SK-N-SH (cell line): ENCODE measurements around the gene PLCH1. TPM values are rescaled to one million over a fixed set of nuclear protein-coding genes. Genes with fewer than 3 reads are reported as not detected.

Experiments
- CTCF ChIA-PET: fragments of 300-600, 350-600 bp; formaldehyde crosslinking; extraction: SDS; loops from one replicate; lab custom pipeline; 2021; lab: Yijun Ruan, JAX
- POLR2A ChIA-PET: fragments of 350-600 bp; sonication (Branson Sonifier 250); formaldehyde crosslinking; extraction: SDS; loops from one replicate; lab custom pipeline; 2020; ENCODE audit warnings: antibody characterized with exemption, inconsistent platforms; lab: Yijun Ruan, JAX
- DNase-seq: peaks from one replicate; pipeline ENCODE4 v3.0.0; 2012
- H2AFZ ChIP-seq: fragments of 200-600 bp; sonication (generic); 2 replicates; pipeline ENCODE4 v1.8.1; 2016; ENCODE audit warnings: antibody characterized with exemption, mild to moderate bottlenecking, low read depth
- H3F3A ChIP-seq: fragments of 200-600 bp; sonication (generic); replicated peaks from 2 replicates; pipeline ENCODE3; 2016; ENCODE audit warnings: antibody characterized with exemption, mild to moderate bottlenecking; ENCODE audit not compliant: insufficient read depth
- H3K27ac ChIP-seq, 2 experiments: fragments of 200-500 bp in 1 of 2; fragments of 200-600 bp in 1 of 2; sonication (Bioruptor generic) in 1 of 2; sonication (generic), shearing (Covaris generic) in 1 of 2; 2 replicates each; pipeline versions ENCODE4 v1.5.1 to v1.6.1; 2014 to 2016; ENCODE audit warnings: low read depth in 2 of 2, inconsistent platforms in 1 of 2, low read length in 1 of 2, mild to moderate bottlenecking in 1 of 2, mixed read lengths in 1 of 2
- H3K27me3 ChIP-seq: fragments of 200-600 bp; sonication (generic), shearing (Covaris generic); 2 replicates; pipeline ENCODE4 v1.6.1; 2016; ENCODE audit warnings: mixed run types; ENCODE audit not compliant: insufficient read depth
- H3K36me3 ChIP-seq, 2 experiments: fragments of 200-500 bp in 1 of 2; fragments of 200-600 bp in 1 of 2; sonication (Bioruptor generic) in 1 of 2; sonication (generic) in 1 of 2; replicated peaks in 1 of 2; 2 replicates each; pipeline versions ENCODE3 to v1.5.1; 2014 to 2016; ENCODE audit warnings: low read length in 1 of 2, mild to moderate bottlenecking in 1 of 2; ENCODE audit not compliant: insufficient read depth in 2 of 2, control insufficient read depth in 1 of 2
- H3K4me1 ChIP-seq, 2 experiments: fragments of 200-500 bp in 1 of 2; fragments of 200-600 bp in 1 of 2; sonication (Bioruptor generic) in 1 of 2; sonication (generic), shearing (Covaris generic) in 1 of 2; 2 replicates each; pipeline versions ENCODE4 v1.5.1 to v1.6.1; 2014 to 2016; ENCODE audit warnings: low read depth in 1 of 2, low read length in 1 of 2, mixed run types in 1 of 2; ENCODE audit not compliant: insufficient read depth in 2 of 2, control insufficient read depth in 1 of 2
- H3K4me2 ChIP-seq: fragments of 200-600 bp; sonication (generic), shearing (Covaris generic); 2 replicates; pipeline ENCODE4 v1.6.1; 2017; ENCODE audit warnings: mixed run types
- H3K4me3 ChIP-seq, 2 experiments: fragments of 200-500 bp in 1 of 2; fragments of 200-600 bp in 1 of 2; sonication (Bioruptor generic) in 1 of 2; sonication (generic), shearing (Covaris generic) in 1 of 2; 2 replicates each; pipeline versions ENCODE4 v1.5.1 to v1.8.1; 2014 to 2016; ENCODE audit warnings: low read depth in 2 of 2, inconsistent platforms in 1 of 2, low read length in 1 of 2, mild to moderate bottlenecking in 1 of 2, mixed read lengths in 1 of 2, moderate library complexity in 1 of 2
- H3K79me2 ChIP-seq: fragments of 200-600 bp; sonication (generic); 2 replicates; pipeline ENCODE4 v1.8.1; 2017; ENCODE audit warnings: mild to moderate bottlenecking; ENCODE audit not compliant: insufficient read depth
- H3K9ac ChIP-seq: fragments of 200-600 bp; sonication (generic); 2 replicates; pipeline ENCODE4 v1.6.1; 2017; ENCODE audit warnings: mixed run types
- H3K9me2 ChIP-seq: fragments of 200-600 bp; sonication (generic); 2 replicates; pipeline ENCODE4 v1.6.1; 2017; ENCODE audit warnings: mixed run types
- H3K9me3 ChIP-seq: fragments of 200-600 bp; sonication (generic); 2 replicates; pipeline ENCODE4 v1.6.1; 2017; ENCODE audit warnings: mixed run types, mild to moderate bottlenecking, moderate library complexity
- H4K20me1 ChIP-seq: fragments of 200-600 bp; sonication (generic); 2 replicates; pipeline ENCODE4 v1.6.1; 2017; ENCODE audit warnings: mild to moderate bottlenecking, mixed run types; ENCODE audit not compliant: insufficient read depth
- CHD2 ChIP-seq: fragments of 150-350 bp; IDR thresholded peaks from 2 replicates; pipeline ENCODE4 v1.6.1; 2018; ENCODE audit warnings: low read length; ENCODE audit not compliant: partially characterized antibody
- EP300 ChIP-seq, 2 experiments: IDR thresholded peaks; 2 replicates each; pipeline versions ENCODE4 v1.4.0 to v1.6.1; 2012; ENCODE audit warnings: borderline replicate concordance in 1 of 2, low read depth in 1 of 2, low read length in 1 of 2
- FOXJ3 ChIP-seq: sonication (generic); formaldehyde crosslinking; IDR thresholded peaks from 2 replicates; pipeline ENCODE4 v1.5.1; 2020; ENCODE audit warnings: mild to moderate bottlenecking, missing genetic modification reagents
- GABPA ChIP-seq: IDR thresholded peaks from 2 replicates; pipeline ENCODE4 v1.4.0; 2012; ENCODE audit warnings: low read depth, mild to moderate bottlenecking
- GATA2 ChIP-seq: sonication (generic); formaldehyde crosslinking; IDR thresholded peaks from 2 replicates; pipeline ENCODE4 v1.5.0; 2020; ENCODE audit warnings: mild to moderate bottlenecking, missing genetic modification reagents
- IRF3 ChIP-seq: fragments of 150-350 bp; IDR thresholded peaks from 2 replicates; pipeline ENCODE4 v1.6.1; 2016; ENCODE audit warnings: mild to moderate bottlenecking, low read depth, low read length
- JUND ChIP-seq: IDR thresholded peaks from 2 replicates; pipeline ENCODE4 v1.4.0; 2012
- MAX ChIP-seq: IDR thresholded peaks from 2 replicates; pipeline ENCODE4 v1.4.0; 2012; ENCODE audit warnings: low read depth
- MEF2A ChIP-seq: IDR thresholded peaks from 2 replicates; pipeline ENCODE4 v1.4.0; 2012; ENCODE audit warnings: low read depth, borderline replicate concordance
- PBX3 ChIP-seq: IDR thresholded peaks from 2 replicates; pipeline ENCODE4; 2012
- REST ChIP-seq: IDR thresholded peaks from 2 replicates; pipeline ENCODE4 v1.6.1; 2012; ENCODE audit warnings: mild to moderate bottlenecking, low read depth, low read length, moderate library complexity
- RXRA ChIP-seq: IDR thresholded peaks from 2 replicates; pipeline ENCODE4 v1.4.0; 2012; ENCODE audit warnings: low read depth, mild to moderate bottlenecking, borderline replicate concordance
- SIN3A ChIP-seq: IDR thresholded peaks from 2 replicates; pipeline ENCODE4 v1.6.1; 2012; ENCODE audit warnings: low read depth, mild to moderate bottlenecking, low read length, moderate library complexity, borderline replicate concordance
- SMC3 ChIP-seq: IDR thresholded peaks from 2 replicates; pipeline ENCODE4 v1.6.1; 2012; ENCODE audit warnings: low read depth, low read length, improper control_type of control experiment
- USF2 ChIP-seq: fragments of 150-350 bp; IDR thresholded peaks from 2 replicates; pipeline ENCODE4 v1.6.1; 2017; ENCODE audit warnings: antibody characterized with exemption, low read length, low read depth, borderline replicate concordance
- YY1 ChIP-seq: IDR thresholded peaks from 2 replicates; pipeline ENCODE4 v1.4.0; 2012; ENCODE audit warnings: low read depth, mild to moderate bottlenecking
- WGBS: methylation state at CpG from one replicate; pipeline ENCODE4 v1.1.6; 2017; ENCODE audit warnings: low lambda C conversion rate; 5-methylcytosine and 5-hydroxymethylcytosine counted together
- polyA plus RNA-seq, 3 experiments: library from polyadenylated mRNA; depleted of rRNA; stranded (reverse); fragments of >200 nt; gene quantifications; 2 replicates each; pipeline ENCODE4 v1.2.3, GENCODE V29; 2012

Gene PLCH1
- polyA plus RNA-seq, 1 of the 3 experiments (the other 2 are of a cell fraction): 0.26 TPM

- no peak for TF ChIP-seq IRF3
Observed at GRCh38 chr3:155661042-155661441, 83.8 kb downstream of the PLCH1 start (continued).

GRCh38 chr3:155658671-155659261 is 86.1 kb downstream of the PLCH1 start:
- H3K4me2 ChIP-seq: no peak overlapping the region
- WGBS: 65% methylated on average over 4 of the region's 4 CpGs
- POLR2A ChIA-PET: no interaction called here
- no peaks in the 10 kb centered on the region for H3K36me3 ChIP-seq
- no peak overlapping the region for H3K9ac ChIP-seq
- no peaks in the 10 kb centered on the region for H3K4me1 ChIP-seq
- TF ChIP-seq SIN3A (no peak), GABPA (no peak), REST (no peak), CHD2 (no peak), RXRA (no peak), PBX3 (no peak), GATA2 (CRISPR knock-in tag) (no peak), IRF3 (no peak), MEF2A (no peak), USF2 (no peak), YY1 (no peak), EP300 (IDR thresholded peaks at IDR 0.05; ENCODE audit: borderline replicate concordance in 1 of 2, low read depth in 1 of 2, low read length in 1 of 2) (no peak), SMC3 (no peak), FOXJ3 (CRISPR knock-in tag) (no peak), MAX (no peak), JUND (no peak)
- TF ChIP-seq, all 33 proteins: peak for 0
- Histone ChIP-seq H3K27me3 (peaks cover 6% of the 10 kb centered on the region; the same call in 1 of the 2 replicates), H3K27ac (no peak overlapping the region), H3F3A (no peaks in the 10 kb centered on the region), H3K79me2 (no peaks in the 10 kb centered on the region), H3K4me3 (no peak overlapping the region), H3K9me3 (no peaks in the 10 kb centered on the region), H3K9me2 (no peaks in the 10 kb centered on the region), H2AFZ (no peak overlapping the region), H4K20me1 (no peaks in the 10 kb centered on the region)
- CTCF ChIA-PET: interaction anchor here (0.6 to 1.2 kb wide), 2 partner anchors 17 to 43 kb away, joined by 3 to 4 read pairs; no protein-coding TSS in a partner anchor
- no peak for DNase-seq
